Motor neuron (in vitro differentiated cells): Measurements from ENCODE around the gene SH3GL1. TPM values are rescaled to one million over a fixed set of nuclear protein-coding genes. Genes with fewer than 3 reads are reported as not detected.

ENCODE experiments used
- ATAC-seq, 8 experiments: fragments of 200-7000 bp; cut with Tn5 transposase; replicated peaks in 6 of 8; 2 replicates each; pipeline ENCODE4 v1.8.0; 2021; ENCODE audit warnings: mild to moderate bottlenecking in 8 of 8, moderate library complexity in 8 of 8
- H3K27ac ChIP-seq, 2 donors: fragments of 250-450 bp; sonication (Bioruptor Pico); 2 replicates each; pipeline ENCODE4 v1.9.0; 2021; ENCODE audit warnings: antibody characterized with exemption in 2 of 2, mild to moderate bottlenecking in 2 of 2, moderate library complexity in 1 of 2
- H3K4me1 ChIP-seq, 2 donors: fragments of 250-450 bp; sonication (Bioruptor Pico); replicated peaks in 1 of 2; 2 replicates each; pipeline ENCODE4 v1.6.1; 2021; ENCODE audit warnings: antibody characterized with exemption in 2 of 2, mild to moderate bottlenecking in 2 of 2, moderate library complexity in 1 of 2
- H3K4me3 ChIP-seq, 5 donors: fragments of 250-450 bp; sonication (Bioruptor Pico); 2 replicates each; pipeline ENCODE4 v1.9.0; 2021; ENCODE audit warnings: antibody characterized with exemption in 5 of 5, mild to moderate bottlenecking in 5 of 5, moderate library complexity in 4 of 5
- WGBS, 10 experiments: fragments of 450-650 bp; shearing (Covaris generic); methylation state at CpG; one replicate each; pipeline ENCODE4 v1.0.0; 2022; 5-methylcytosine and 5-hydroxymethylcytosine counted together
- in situ Hi-C, 9 experiments: fragments of 400-800 bp; cut with MboI; loops; one replicate each; pipeline ENCODE4 v1.15.0; 2021; ENCODE audit warnings: low sequenced_read_pairs in 9 of 9, low pct_unique_long_range_greater_than_20kb in 2 of 9; ENCODE audit not compliant: unreplicated experiment in 9 of 9
- total RNA-seq, 8 experiments: library from RNA; unstranded; fragments of 300-600 nt; gene quantifications; 2 replicates each; pipeline versions ENCODE4 v1.2.3 to v1.2.4, GENCODE V29; 2022

SH3GL1 gene
- total RNA-seq, 8 experiments from 2014 or later: 24.6 to 62.9 (median 40.6) TPM

DNA sequence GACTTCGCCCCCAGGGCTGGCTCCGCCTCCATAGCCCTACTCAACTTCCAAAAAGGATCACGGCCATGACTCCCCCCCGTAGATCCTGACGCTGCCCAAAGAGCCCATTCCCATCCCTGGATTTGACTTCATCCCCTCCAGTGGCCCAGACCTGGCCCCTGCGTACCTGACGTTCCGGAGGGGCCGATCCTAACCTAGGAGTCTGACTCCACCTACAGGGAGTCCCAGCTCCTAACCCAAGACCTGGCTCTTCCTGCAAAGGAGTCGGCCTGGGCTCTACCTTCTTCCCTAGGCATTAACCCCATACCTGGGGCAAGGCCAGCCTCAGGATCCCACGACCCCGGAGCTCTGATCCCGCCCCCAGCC is 72.5 kb downstream of the SH3GL1 start:
- in situ Hi-C loops: no loop called here
- Histone ChIP-seq H3K27ac (no peak overlapping the region), H3K4me1 (peaks cover 5 to 17% of the 10 kb centered on the region in 2 donors), H3K4me3 (peak overlapping the region; percentile 29 to 46 (median 45))
- ATAC-seq: peak; percentile 2 to 40 (median 26)
- no CpG with 5 or more reads among the region's 13 CpGs for WGBS, 10 experiments

DNA sequence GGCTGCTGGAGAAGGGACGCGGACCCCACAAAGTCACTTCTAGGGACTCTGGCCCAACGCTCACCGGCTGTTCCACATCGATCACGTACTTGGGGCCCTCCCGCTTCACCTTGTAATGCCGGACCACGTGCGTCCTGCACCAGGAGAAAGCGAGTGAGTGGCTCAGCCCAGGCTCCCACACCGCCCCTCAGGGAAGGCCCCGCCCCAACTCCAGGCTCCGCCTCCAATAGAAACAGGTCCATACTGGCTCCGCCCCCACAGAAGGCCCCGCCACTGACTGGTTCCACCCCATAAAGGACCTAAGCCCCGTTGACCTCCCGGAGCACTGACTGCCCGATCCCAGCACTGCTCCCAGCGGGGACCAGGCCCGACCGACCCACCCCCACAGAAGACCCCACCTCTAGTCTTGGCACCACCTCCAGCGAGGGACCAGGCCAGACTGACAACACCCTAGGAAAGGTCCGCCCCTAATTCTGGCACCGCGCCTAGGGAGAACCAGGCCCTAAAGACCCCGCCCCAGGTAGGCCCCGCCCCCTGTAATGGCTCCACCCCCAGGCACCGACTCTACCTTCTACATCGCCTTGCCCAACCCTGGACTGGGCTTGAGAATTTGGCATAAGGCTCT is 73.0 kb downstream of the SH3GL1 start:
- in situ Hi-C loops: no loop called here
- ATAC-seq: peak; percentile 25 to 56 (median 48)
- 0 to 35% (median 0%) methylated on average over 1 to 4 of the region's 30 CpGs; no CpG with 5 or more reads in 7 of the 10 experiments for WGBS, 10 experiments
- Histone ChIP-seq H3K4me3 (peak overlapping the region; percentile 29 to 46 (median 45)), H3K4me1 (peaks cover 5 to 17% of the 10 kb centered on the region in 2 donors), H3K27ac (peak overlapping the region in 1 of 2 donors; percentile 40)

DNA sequence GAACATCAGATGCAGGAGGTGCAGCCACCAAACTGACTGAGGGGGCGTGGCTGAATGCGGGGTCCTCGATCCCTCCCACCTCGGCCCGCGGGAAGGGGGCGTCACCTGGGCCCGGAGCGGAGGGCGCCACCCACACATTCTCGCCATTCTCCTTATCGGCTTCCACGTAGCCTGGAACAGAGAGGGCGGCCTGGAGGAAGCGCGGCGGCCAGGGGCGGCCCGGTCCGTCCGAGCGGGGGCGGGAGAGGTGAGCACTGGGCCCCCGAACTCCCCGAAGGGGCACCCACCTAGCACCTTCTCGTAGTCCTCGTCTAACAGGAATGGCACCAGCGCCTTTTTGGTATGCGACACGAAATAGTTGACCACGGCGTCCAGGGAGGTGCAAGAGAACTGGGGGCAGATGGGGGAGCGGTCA is 73.5 kb downstream of the SH3GL1 start:
- Histone ChIP-seq H3K4me1 (peaks cover 5 to 17% of the 10 kb centered on the region in 2 donors), H3K27ac (no peak overlapping the region), H3K4me3 (peak overlapping the region in 4 of 5 donors; percentile 29 to 46 (median 45))
- WGBS, 10 experiments: 0% methylated on average over 3 to 6 of the region's 33 CpGs; no CpG with 5 or more reads in 8 of the 10 experiments
- in situ Hi-C loops: no loop called here
- ATAC-seq: no peak

DNA sequence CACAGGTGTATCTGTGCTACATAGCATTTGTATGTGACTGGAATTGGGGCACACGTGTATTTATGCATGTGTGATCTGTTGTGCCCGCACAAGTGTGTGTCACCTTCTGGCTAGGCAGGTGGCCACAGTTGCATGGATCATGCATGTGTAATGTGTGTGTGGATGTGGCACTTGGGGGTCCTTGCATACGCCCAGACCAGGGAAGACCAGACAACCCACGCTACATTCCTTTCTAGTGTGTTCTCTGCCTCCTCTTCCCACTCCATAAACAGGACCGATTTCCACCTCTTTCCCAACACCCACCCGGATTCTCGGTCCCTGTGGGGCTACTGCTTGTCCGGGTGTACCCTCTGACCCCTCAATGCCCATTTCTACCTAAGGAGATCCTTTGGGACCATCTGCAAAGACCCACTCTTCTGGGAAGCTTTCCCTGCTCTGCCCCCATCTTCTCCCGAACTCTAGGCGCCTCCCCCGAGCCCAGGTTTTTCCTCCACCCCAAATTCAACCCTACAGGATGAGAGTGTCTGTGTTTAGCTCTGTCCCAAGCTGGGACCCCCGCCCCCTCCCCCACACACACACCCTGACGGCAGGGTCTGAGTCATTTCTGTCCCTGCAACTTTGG is 74.0 kb downstream of the SH3GL1 start:
- Histone ChIP-seq H3K4me3 (peak overlapping the region in 1 of 5 donors; percentile 45), H3K4me1 (peaks cover 5 to 17% of the 10 kb centered on the region in 2 donors), H3K27ac (no peak overlapping the region)
- no peak for ATAC-seq
- in situ Hi-C loops: no loop called here
- WGBS, 10 experiments: 5 to 80% (median 35%) methylated on average over 2 to 9 of the region's 13 CpGs; no CpG with 5 or more reads in 4 of the 10 experiments

DNA sequence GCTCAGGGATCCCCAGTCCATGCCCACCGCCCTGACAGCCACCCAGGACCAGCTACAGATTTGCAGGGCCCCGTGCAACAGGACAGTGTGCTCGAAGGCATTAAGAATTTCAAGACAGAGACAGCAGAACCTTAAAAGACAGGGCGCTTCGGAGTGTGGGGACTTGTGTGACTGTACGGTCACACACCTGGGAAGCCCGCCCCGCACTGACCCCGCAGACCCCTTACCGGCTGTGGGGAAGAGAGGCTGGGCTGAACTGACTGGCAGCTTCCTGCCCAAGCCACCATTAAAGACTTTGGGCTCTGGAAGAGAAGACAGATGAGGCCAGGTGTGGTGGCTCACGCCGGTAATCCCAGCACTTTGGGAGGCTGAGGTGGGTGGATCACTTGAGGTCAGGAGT is 76.1 kb downstream of the SH3GL1 start:
- Histone ChIP-seq H3K4me3 (no peak overlapping the region), H3K4me1 (peaks cover 3 to 13% of the 10 kb centered on the region in 2 donors), H3K27ac (no peak overlapping the region)
- no peak for ATAC-seq
- WGBS, 10 experiments: 78 to 90% methylated on average over 2 to 3 of the region's 12 CpGs; no CpG with 5 or more reads in 8 of the 10 experiments
- in situ Hi-C loops: no loop called here

DNA sequence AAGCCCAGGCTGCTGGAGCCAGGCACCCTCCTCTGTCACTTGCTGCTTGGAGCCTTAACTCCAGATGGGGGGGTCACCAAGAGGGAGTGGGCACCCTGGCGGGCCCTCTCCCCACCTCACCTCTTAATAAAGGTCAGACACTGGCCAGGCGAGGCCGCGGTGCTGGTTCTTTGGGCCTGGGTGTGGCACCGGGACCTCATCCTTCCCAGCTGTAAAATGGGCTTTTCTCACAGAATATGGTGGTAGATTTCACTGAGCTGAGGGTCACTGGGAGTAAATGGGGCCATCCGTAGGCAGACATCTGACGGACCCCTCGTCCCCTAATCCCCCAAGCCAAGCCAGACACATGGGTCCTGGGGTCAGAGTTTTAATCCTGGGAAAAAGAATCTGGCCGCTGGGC is 76.7 kb downstream of the SH3GL1 start:
- no peak overlapping the region for H3K4me3 ChIP-seq
- WGBS, 10 experiments: 100% methylated on average over 2 of the region's 9 CpGs; no CpG with 5 or more reads in 9 of the 10 experiments
- no peak overlapping the region for H3K27ac ChIP-seq
- H3K4me1 ChIP-seq: peaks cover 0 to 11% of the 10 kb centered on the region in 2 donors
- in situ Hi-C loops: no loop called here
- ATAC-seq: no peak

DNA sequence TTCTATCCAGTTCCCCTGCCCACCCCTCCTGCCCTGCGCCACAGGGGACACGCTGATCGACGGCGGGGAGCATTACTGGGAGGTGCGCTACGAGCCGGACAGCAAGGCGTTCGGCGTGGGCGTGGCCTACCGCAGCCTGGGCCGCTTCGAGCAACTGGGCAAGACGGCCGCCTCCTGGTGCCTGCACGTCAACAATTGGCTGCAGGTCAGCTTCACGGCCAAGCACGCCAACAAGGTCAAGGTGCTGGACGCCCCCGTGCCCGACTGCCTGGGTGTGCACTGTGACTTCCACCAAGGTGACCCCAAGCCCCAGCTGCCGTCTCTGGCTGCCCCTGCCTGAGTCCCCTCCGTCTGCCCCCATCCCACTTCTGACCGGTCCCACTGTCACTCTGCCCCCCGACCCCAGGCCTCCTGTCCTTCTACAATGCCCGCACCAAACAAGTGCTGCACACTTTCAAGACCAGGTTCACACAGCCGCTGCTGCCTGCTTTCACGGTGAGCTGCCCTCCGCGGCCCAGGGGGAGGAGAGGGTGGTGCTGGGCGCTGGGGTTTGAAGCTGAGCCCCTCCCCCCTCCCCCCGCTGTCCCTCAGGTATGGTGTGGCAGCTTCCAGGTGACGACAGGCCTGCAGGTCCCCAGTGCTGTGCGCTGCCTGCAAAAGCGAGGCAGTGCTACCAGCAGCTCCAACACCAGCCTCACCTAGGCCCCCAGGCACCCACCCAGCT is 77.2 kb downstream of the SH3GL1 start:
- ATAC-seq: no peak
- in situ Hi-C loops: no loop called here
- peaks cover 0 to 11% of the 10 kb centered on the region in 2 donors for H3K4me1 ChIP-seq
- H3K27ac ChIP-seq: no peak overlapping the region
- WGBS, 10 experiments: 83% methylated on average over 18 of the region's 37 CpGs; no CpG with 5 or more reads in 9 of the 10 experiments
- H3K4me3 ChIP-seq: no peak overlapping the region

DNA sequence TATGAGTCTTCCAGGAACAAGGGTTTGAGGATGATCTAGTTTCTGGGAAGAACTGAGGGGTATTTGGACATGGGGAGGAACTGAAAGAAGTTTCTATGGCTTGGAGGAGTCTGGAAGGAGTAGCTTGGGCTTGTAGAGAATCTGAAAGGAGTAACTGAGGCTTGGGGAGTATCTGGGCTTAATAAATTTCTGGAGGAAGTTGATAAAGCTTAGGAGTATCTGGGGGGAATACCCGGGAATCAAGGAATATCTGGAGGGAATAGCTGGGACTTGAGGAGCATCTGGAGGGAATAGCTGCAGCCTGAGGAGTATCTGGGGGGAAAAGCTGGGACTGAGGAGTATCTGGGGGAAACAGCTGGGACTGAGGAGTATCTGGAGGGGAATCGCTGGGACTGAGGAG is 79.9 kb downstream of the SH3GL1 start:
- ATAC-seq: no peak
- WGBS, 10 experiments: 60 to 100% (median 85%) methylated on average over 1 to 2 of the region's 2 CpGs; no CpG with 5 or more reads in 2 of the 10 experiments
- no peak overlapping the region for H3K27ac ChIP-seq
- no peak overlapping the region for H3K4me3 ChIP-seq
- in situ Hi-C loops: no loop called here
- no peaks in the 10 kb centered on the region for H3K4me1 ChIP-seq

DNA sequence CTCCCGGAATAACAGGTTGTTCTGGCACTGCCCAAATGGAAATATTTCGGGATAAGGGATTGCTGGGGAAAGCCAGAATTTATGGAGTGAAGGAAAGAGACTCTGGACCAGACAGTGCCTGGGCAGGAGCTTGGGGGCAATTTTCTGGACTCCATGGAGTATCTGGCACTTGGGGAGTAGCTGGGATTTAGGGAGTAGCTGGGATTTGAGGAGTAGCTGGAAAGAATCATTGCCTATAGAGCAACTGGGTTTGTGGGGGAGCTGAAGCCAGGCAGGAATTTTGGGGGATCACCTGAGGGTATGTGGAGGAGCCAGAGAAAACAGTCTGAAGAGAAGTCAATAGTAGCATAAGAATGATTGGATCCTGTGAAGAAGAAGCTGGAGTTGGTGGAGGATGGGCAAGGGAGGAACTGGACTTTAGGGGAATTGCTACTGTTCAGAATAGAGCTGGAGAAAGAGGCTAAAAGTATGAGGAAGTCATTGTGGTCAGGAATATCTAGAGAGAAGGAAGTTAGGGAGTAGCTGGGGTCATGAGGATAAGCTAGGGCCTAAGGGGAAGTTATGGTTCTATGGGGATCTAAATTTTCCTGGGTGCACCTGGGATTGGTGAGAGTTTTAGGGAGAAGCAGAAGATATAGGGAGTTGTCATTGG is 81.2 kb downstream of the SH3GL1 start:
- in situ Hi-C loops: no loop called here
- Histone ChIP-seq H3K4me3 (no peak overlapping the region), H3K4me1 (no peaks in the 10 kb centered on the region), H3K27ac (no peak overlapping the region)
- ATAC-seq: no peak
- WGBS, 10 experiments: 0 to 100% (median 37%) methylated on average over 1 of the region's 2 CpGs; no CpG with 5 or more reads in 6 of the 10 experiments

DNA sequence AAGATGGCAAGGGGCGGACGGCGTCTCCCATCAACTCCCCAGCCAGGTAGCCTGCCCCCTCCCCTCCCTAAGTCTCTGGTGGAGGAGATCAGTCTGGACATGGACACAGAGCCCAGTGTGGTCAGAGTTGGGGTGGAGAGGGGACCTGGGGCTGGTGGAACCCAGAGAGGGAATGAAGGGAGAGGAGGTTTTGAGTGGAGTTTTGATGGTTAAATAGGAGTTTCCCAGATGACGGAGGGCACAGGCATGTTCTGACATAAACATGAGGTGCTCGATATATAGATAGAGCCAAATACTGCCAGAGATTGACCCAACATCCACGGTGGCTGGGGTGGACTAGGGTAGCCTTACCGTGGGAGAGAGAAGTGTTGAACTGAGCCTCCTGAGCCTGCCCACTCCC is 81.9 kb downstream of the SH3GL1 start:
- Histone ChIP-seq H3K27ac (no peak overlapping the region), H3K4me1 (no peaks in the 10 kb centered on the region), H3K4me3 (no peak overlapping the region)
- ATAC-seq: no peak
- WGBS, 10 experiments: 87 to 100% (median 90%) methylated on average over 2 to 4 of the region's 7 CpGs; no CpG with 5 or more reads in 6 of the 10 experiments
- in situ Hi-C loops: no loop called here

DNA sequence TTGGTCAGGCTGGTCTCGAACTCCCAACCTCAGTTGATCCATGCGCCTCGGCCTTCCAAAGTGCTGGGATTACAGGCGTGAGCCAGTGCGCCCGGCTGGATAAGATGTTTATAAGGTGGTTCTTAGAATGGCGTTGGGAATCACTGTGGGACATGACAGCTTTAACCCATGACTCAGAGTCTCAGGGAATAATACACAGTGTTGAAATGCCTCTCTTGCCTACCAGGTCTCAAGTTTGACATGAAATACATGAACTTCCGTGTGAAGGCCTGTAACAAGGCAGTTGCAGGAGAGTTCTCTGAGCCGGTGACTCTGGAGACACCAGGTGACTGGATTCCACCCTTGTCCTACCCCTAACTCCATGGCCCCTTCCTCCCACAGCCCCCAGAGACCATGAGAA is 83.4 kb downstream of the SH3GL1 start:
- Histone ChIP-seq H3K4me3 (no peak overlapping the region), H3K27ac (no peak overlapping the region), H3K4me1 (no peaks in the 10 kb centered on the region)
- no peak for ATAC-seq
- in situ Hi-C loops: no loop called here
- WGBS, 10 experiments: 60 to 100% (median 92%) methylated on average over 1 to 9 of the region's 9 CpGs; no CpG with 5 or more reads in 3 of the 10 experiments

DNA sequence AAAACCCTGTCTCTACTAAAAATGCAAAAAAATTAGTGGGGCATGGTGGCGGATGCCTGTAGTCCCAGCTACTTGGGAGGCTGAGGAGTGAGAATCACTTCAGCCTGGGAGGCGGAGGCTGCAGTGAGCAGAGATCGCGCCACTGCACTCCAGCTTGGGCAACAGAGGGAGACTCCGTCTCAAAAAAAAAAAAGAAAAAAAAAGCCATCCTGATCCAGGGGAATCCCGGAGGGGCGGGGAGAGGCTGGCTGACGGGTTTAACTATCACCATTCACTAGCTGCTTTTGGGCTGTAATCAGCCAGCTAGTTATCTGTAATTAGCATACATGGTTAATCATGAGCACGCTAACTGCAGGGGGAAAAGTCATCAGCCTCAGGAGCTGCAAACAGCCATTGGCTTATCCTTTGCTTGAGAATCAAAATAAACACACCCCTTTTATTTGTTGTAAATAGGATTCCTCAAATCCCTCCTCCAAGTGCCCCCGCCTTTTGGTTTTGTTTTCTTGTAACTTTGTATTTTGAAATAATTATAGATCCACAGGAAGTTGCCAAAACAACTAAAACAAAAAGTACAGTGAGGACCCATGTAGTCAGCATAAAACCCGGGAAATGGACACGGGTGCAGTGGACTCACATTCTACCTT is 86.4 kb downstream of the SH3GL1 start:
- Histone ChIP-seq H3K4me3 (no peak overlapping the region), H3K4me1 (no peaks in the 10 kb centered on the region), H3K27ac (no peak overlapping the region)
- in situ Hi-C loops: no loop called here
- 4 to 100% (median 60%) methylated on average over 1 to 11 of the region's 12 CpGs; no CpG with 5 or more reads in 1 of the 10 experiments for WGBS, 10 experiments
- peak in 3 of 8 experiments; percentile 25 to 49 (median 39) for ATAC-seq
